ENCODE measurements around the gene WWTR1. TPM values are rescaled to one million over a fixed set of nuclear protein-coding genes. Genes with fewer than 3 reads are reported as not detected.

The WWTR1 gene
- total and polyA plus RNA-seq, 2 of the 8 experiments (the other 6 are each of a cell fraction or from before 2014, with no cell fraction given) = 15.7 to 18.6 TPM

- no peak for TF ChIP-seq CREB1 (IDR thresholded peaks at IDR 0.05)
- no peak for TF ChIP-seq ZNF274 (IDR thresholded peaks at IDR 0.05; ENCODE audit: borderline replicate concordance, extremely low read depth, low read length)
- no peak for TF ChIP-seq RNF2 (IDR thresholded peaks at IDR 0.05; ENCODE audit: borderline replicate concordance, low read depth, low read length, missing control alignments, poor library complexity, severe bottlenecking)
Observed at GRCh38 chr3:149536429-149536828, 121.4 kb downstream of the WWTR1 start (continued).
